Ectodermal cell (in vitro differentiated cells): ENCODE measurements around the gene ZNF462.

Source experiments
- H3K27ac ChIP-seq: 2 replicates; pipeline ENCODE4 v1.7.0; 2013; ENCODE audit warnings: mild to moderate bottlenecking, low read depth, low read length; ENCODE audit not compliant: insufficient read depth, poor library complexity, severe bottlenecking
- H3K27me3 ChIP-seq: 2 replicates; pipeline ENCODE4 v1.7.0; 2013; ENCODE audit warnings: mild to moderate bottlenecking, low read length; ENCODE audit not compliant: insufficient read depth, control insufficient read depth, poor library complexity, severe bottlenecking
- H3K36me3 ChIP-seq: one replicate; pipeline ENCODE4 v1.7.0; 2013; ENCODE audit warnings: low read length; ENCODE audit not compliant: control insufficient read depth, insufficient read depth
- H3K4me1 ChIP-seq: one replicate; pipeline ENCODE4 v1.7.0; 2013; ENCODE audit warnings: low read length; ENCODE audit not compliant: control insufficient read depth, insufficient read depth
- H3K4me3 ChIP-seq: 2 replicates; pipeline ENCODE4 v1.7.0; 2013; ENCODE audit warnings: low read depth, low read length, control low read depth; ENCODE audit not compliant: insufficient read depth
- H3K9me3 ChIP-seq: 2 replicates; pipeline ENCODE4 v1.7.0; 2013; ENCODE audit warnings: mild to moderate bottlenecking, low read length, moderate library complexity; ENCODE audit not compliant: control insufficient read depth
- WGBS, 2 experiments: methylation state at CpG; one replicate each; pipeline ENCODE4 v1.1.7; 2013; ENCODE audit warnings: missing lambda C conversion rate in 2 of 2; 5-methylcytosine and 5-hydroxymethylcytosine counted together

The ZNF462 gene

GRCh38 chr9:106921341-106921899 is 58.5 kb downstream of the ZNF462 start:
- Histone ChIP-seq H3K4me3 (no peak overlapping the region), H3K27ac (peak overlapping the region; percentile 82), H3K4me1 (peaks cover 19% of the 10 kb centered on the region), H3K9me3 (no peaks in the 10 kb centered on the region), H3K36me3 (peaks cover 34% of the 10 kb centered on the region), H3K27me3 (no peaks in the 10 kb centered on the region)
- WGBS, 2 experiments, result 71 to 86% methylated on average over 3 of the region's 3 CpGs

- Histone ChIP-seq H3K4me3 (no peak overlapping the region), H3K9me3 (no peaks in the 10 kb centered on the region), H3K27ac (no peak overlapping the region), H3K36me3 (peaks cover 40% of the 10 kb centered on the region), H3K4me1 (peaks cover 19% of the 10 kb centered on the region), H3K27me3 (no peaks in the 10 kb centered on the region)
- WGBS, 2 experiments, result 80% methylated on average over 1 of the region's 1 CpG; no CpG with 5 or more reads in 1 of the 2 experiments
These were observed 59.1 kb downstream of the ZNF462 start for GRCh38 chr9:106922026-106922425.

- H3K36me3 ChIP-seq, result peaks cover 68% of the 10 kb centered on the region
- no peaks in the 10 kb centered on the region for H3K9me3 ChIP-seq
- peaks cover 11% of the 10 kb centered on the region for H3K4me1 ChIP-seq
- H3K27ac ChIP-seq, result no peak overlapping the region
- 93 to 97% methylated on average over 7 of the region's 7 CpGs for WGBS, 2 experiments
- no peaks in the 10 kb centered on the region for H3K27me3 ChIP-seq
- no peak overlapping the region for H3K4me3 ChIP-seq
These were observed 62.4 kb downstream of the ZNF462 start for GRCh38 chr9:106925392-106925791.

- no peak overlapping the region for H3K4me3 ChIP-seq
- no peaks in the 10 kb centered on the region for H3K9me3 ChIP-seq
- H3K27me3 ChIP-seq, result no peaks in the 10 kb centered on the region
- peaks cover 93% of the 10 kb centered on the region for H3K36me3 ChIP-seq
- WGBS, 2 experiments, result 94 to 97% methylated on average over 5 of the region's 5 CpGs
- H3K4me1 ChIP-seq, result no peaks in the 10 kb centered on the region
- no peak overlapping the region for H3K27ac ChIP-seq
These were observed 65.0 kb downstream of the ZNF462 start for GRCh38 chr9:106927916-106928315.

- Histone ChIP-seq H3K36me3 (peaks cover 94% of the 10 kb centered on the region), H3K27ac (no peak overlapping the region), H3K9me3 (no peaks in the 10 kb centered on the region), H3K27me3 (no peaks in the 10 kb centered on the region), H3K4me3 (no peak overlapping the region), H3K4me1 (no peaks in the 10 kb centered on the region)
- 97% methylated on average over 18 of the region's 18 CpGs for WGBS, 2 experiments
These were observed 65.4 kb downstream of the ZNF462 start for GRCh38 chr9:106928350-106928749.

GRCh38 chr9:106929471-106930177 is 66.7 kb downstream of the ZNF462 start:
- Histone ChIP-seq H3K36me3 (peaks cover 81% of the 10 kb centered on the region), H3K27ac (no peak overlapping the region), H3K4me3 (no peak overlapping the region), H3K27me3 (no peaks in the 10 kb centered on the region), H3K4me1 (no peaks in the 10 kb centered on the region), H3K9me3 (no peaks in the 10 kb centered on the region)
- 94 to 95% methylated on average over 11 of the region's 11 CpGs for WGBS, 2 experiments

- Histone ChIP-seq H3K9me3 (no peaks in the 10 kb centered on the region), H3K27me3 (no peaks in the 10 kb centered on the region), H3K4me3 (no peak overlapping the region), H3K36me3 (peaks cover 75% of the 10 kb centered on the region), H3K4me1 (no peaks in the 10 kb centered on the region), H3K27ac (no peak overlapping the region)
- WGBS, 2 experiments, result 95 to 97% methylated on average over 8 of the region's 8 CpGs
These were observed 67.5 kb downstream of the ZNF462 start for GRCh38 chr9:106930477-106930876.

GRCh38 chr9:106931466-106931865 is 68.5 kb downstream of the ZNF462 start:
- no peaks in the 10 kb centered on the region for H3K4me1 ChIP-seq
- no peaks in the 10 kb centered on the region for H3K27me3 ChIP-seq
- H3K9me3 ChIP-seq, result no peaks in the 10 kb centered on the region
- H3K36me3 ChIP-seq, result peaks cover 75% of the 10 kb centered on the region
- H3K4me3 ChIP-seq, result no peak overlapping the region
- no peak overlapping the region for H3K27ac ChIP-seq
- 94 to 96% methylated on average over 4 of the region's 4 CpGs for WGBS, 2 experiments

- Histone ChIP-seq H3K27ac (no peak overlapping the region), H3K36me3 (peaks cover 72% of the 10 kb centered on the region), H3K4me1 (no peaks in the 10 kb centered on the region), H3K4me3 (no peak overlapping the region), H3K9me3 (no peaks in the 10 kb centered on the region), H3K27me3 (no peaks in the 10 kb centered on the region)
- 95 to 96% methylated on average over 10 of the region's 10 CpGs for WGBS, 2 experiments
These were observed 69.2 kb downstream of the ZNF462 start for GRCh38 chr9:106932178-106932577.

GRCh38 chr9:106932675-106933074 is 69.7 kb downstream of the ZNF462 start:
- WGBS, 2 experiments, result 98 to 99% methylated on average over 3 of the region's 3 CpGs
- H3K27ac ChIP-seq, result no peak overlapping the region
- H3K4me3 ChIP-seq, result no peak overlapping the region
- no peaks in the 10 kb centered on the region for H3K4me1 ChIP-seq
- peaks cover 67% of the 10 kb centered on the region for H3K36me3 ChIP-seq
- no peaks in the 10 kb centered on the region for H3K9me3 ChIP-seq
- no peaks in the 10 kb centered on the region for H3K27me3 ChIP-seq
